Heart right ventricle (tissue), 16 donors: ENCODE measurements around the gene ZCCHC7. TPM values are rescaled to one million over a fixed set of nuclear protein-coding genes. Genes with fewer than 3 reads are reported as not detected.

ENCODE experiments used
- ATAC-seq, 8 donors: fragments of 200-7000 bp; cut with Tn5 transposase; one replicate each; pipeline ENCODE4 v1.9.1; 2020; ENCODE audit warnings: mild to moderate bottlenecking in 8 of 8, moderate library complexity in 8 of 8, moderate number of reproducible peaks in 1 of 8
- DNase-seq, 2 donors: peaks; one replicate each; pipeline ENCODE4 v3.0.0-alpha.2; 2020
- H3K27ac ChIP-seq, 10 donors: fragments of 200-600 bp; sonication (generic) in 2 of 10; one replicate each; pipeline versions ENCODE4 v1.5.0 to v1.8.0; 2020 to 2022; ENCODE audit warnings: mild to moderate bottlenecking in 3 of 10
- H3K27me3 ChIP-seq, 7 donors: fragments of 200-600 bp; one replicate each; pipeline ENCODE4 v1.8.0; 2021 to 2022; ENCODE audit warnings: mild to moderate bottlenecking in 2 of 7
- H3K36me3 ChIP-seq, 9 donors: fragments of 200-600 bp; sonication (generic) in 1 of 9; one replicate each; pipeline versions ENCODE4 v1.5.0 to v1.8.0; 2020 to 2022; ENCODE audit warnings: mild to moderate bottlenecking in 2 of 9
- H3K4me1 ChIP-seq, 9 donors: fragments of 200-600 bp; sonication (generic) in 1 of 9; one replicate each; pipeline versions ENCODE4 v1.5.0 to v1.8.0; 2020 to 2022; ENCODE audit warnings: mild to moderate bottlenecking in 4 of 9
- H3K4me3 ChIP-seq, 10 donors: fragments of 200-600 bp; sonication (generic) in 2 of 10; one replicate each; pipeline versions ENCODE4 v1.5.0 to v1.8.0; 2020 to 2022; ENCODE audit warnings: mild to moderate bottlenecking in 7 of 10, moderate library complexity in 2 of 10
- H3K9me3 ChIP-seq, 11 donors: fragments of 200-600 bp in 10 of 11; sonication (generic) in 2 of 11; one replicate each; pipeline versions ENCODE4 v1.5.0 to v1.8.0; 2013 to 2022; ENCODE audit warnings: mild to moderate bottlenecking in 2 of 11, control low read depth in 1 of 11, moderate library complexity in 1 of 11
- CTCF ChIP-seq, 9 donors: fragments of 200-600 bp; sonication (generic) in 2 of 9; IDR thresholded peaks; one replicate each; pipeline versions ENCODE4 v1.5.0 to v1.8.0; 2021 to 2022; ENCODE audit warnings: antibody characterized with exemption in 9 of 9, mild to moderate bottlenecking in 5 of 9, moderate library complexity in 1 of 9
- WGBS, 2 donors: extraction: QIAGEN DNeasy Blood & Tissue Kit; methylation state at CpG; one replicate each; pipeline ENCODE4 v1.1.7; 2013; ENCODE audit warnings: inconsistent platforms in 1 of 2; 5-methylcytosine and 5-hydroxymethylcytosine counted together
- intact Hi-C, 10 donors: fragments of 100-400 bp; cut with DNase I; formaldehyde crosslinking; loops; one replicate each; pipeline versions ENCODE4 v1.11.1 to v1.14.2; 2022
- polyA plus RNA-seq, 2 donors: library from polyadenylated mRNA; stranded (reverse); fragments of 200-250 nt; gene quantifications; one replicate each; pipeline ENCODE4 v1.2.3, GENCODE V29; 2013
- total RNA-seq, 10 donors: library from RNA; stranded (reverse); fragmentation: NEBNext Ultra II Directional in 3 of 10; extraction: Animal tissue kit (Norgen Biotek cat#: 25700) in 3 of 10; gene quantifications; one replicate each; pipeline versions ENCODE4 v1.2.1 to v1.2.4, GENCODE V29; 2021 to 2023
- donor health status: Arrhythmogenic right ventricular cardiomyopathy.
- donor health status: ischemic (EF 13 %, LVEDD 7.1; RV severe dilation, severe dysfunction).
- donor health status: healthy with polysubstance abuse.
- donor health status: DM: no; HTN: yes; CAD: no.
- donor health status: DM: no; HTN: no; CAD: no.
- donor health status: ischemic (EF 25% LVEDD 6.9; RV normal size, moderate dysfunction).
- donor health status: ischemic (EF 25% LVEDD 5.7; RV mildly dilated, moderate dysfunction).
- donor health status: healthy.
- donor health status: DM: yes; HTN: yes; CAD: no.
- donor health status: Ischemic cardiomyopathy.
- donor health status: ischemic (EF 35%, LVEDD 5.7; RV mildly dilated, moderate dysfunction).
- donor health status: nonischemic (EF 11% LVEDD 7.7; RV severe dilation, severe dysfunction).
- donor health status: DM: yes; HTN: yes; CAD: no.
- donor health status: PGD.
- donor health status: ischemic (EF 29% LVEDD 5.4; RV normal size, mild dysfunction).
- donor health status: nonischemic (EF 23%, LVEDD 6.1; RV moderate dilation, normal function).

Gene ZCCHC7
- total and polyA plus RNA-seq, 12 donors: 4.3 to 11.9 (median 8.9) TPM

GRCh38 chr9:37191403-37192089, 71.2 kb downstream of the ZCCHC7 start:
- ATAC-seq: no peak
- intact Hi-C loops: no loop called here
- 89 to 91% methylated on average over 4 of the region's 4 CpGs for WGBS, 2 donors

GRCh38 chr9:37192803-37193202, 72.4 kb downstream of the ZCCHC7 start:
- intact Hi-C loops: no loop called here
- Histone ChIP-seq H3K36me3 (peaks cover 0 to 26% (median 0%) of the 10 kb centered on the region in 9 donors), H3K27me3 (no peaks in the 10 kb centered on the region), H3K9me3 (no peaks in the 10 kb centered on the region), H3K4me1 (peaks cover 0 to 23% (median 16%) of the 10 kb centered on the region in 9 donors), H3K27ac (no peak overlapping the region), H3K4me3 (no peak overlapping the region)
- DNase-seq: no peak
- TF ChIP-seq CTCF (IDR thresholded peaks at IDR 0.05): no peak
- ATAC-seq: no peak

More at GRCh38 chr9:37191403-37192089, 71.2 kb downstream of the ZCCHC7 start:
- no peak for TF ChIP-seq CTCF (IDR thresholded peaks at IDR 0.05)
- H3K36me3 ChIP-seq: peaks cover 0 to 26% (median 0%) of the 10 kb centered on the region in 9 donors
- no peak overlapping the region for H3K4me3 ChIP-seq
- H3K4me1 ChIP-seq: peaks cover 0 to 17% (median 5%) of the 10 kb centered on the region in 9 donors
- H3K27ac ChIP-seq: no peak overlapping the region
- no peaks in the 10 kb centered on the region for H3K9me3 ChIP-seq
- H3K27me3 ChIP-seq: no peaks in the 10 kb centered on the region
- no peak for DNase-seq

GRCh38 chr9:37197158-37198038, 77.0 kb downstream of the ZCCHC7 start:
- 34 to 35% methylated on average over 4 of the region's 4 CpGs for WGBS, 2 donors
- TF ChIP-seq CTCF (IDR thresholded peaks at IDR 0.05): no peak
- DNase-seq: no peak
- Histone ChIP-seq H3K27me3 (no peaks in the 10 kb centered on the region), H3K27ac (no peak overlapping the region), H3K4me1 (peaks cover 0 to 47% (median 31%) of the 10 kb centered on the region in 9 donors), H3K36me3 (peaks cover 0 to 3% (median 0%) of the 10 kb centered on the region in 9 donors), H3K4me3 (no peak overlapping the region), H3K9me3 (no peaks in the 10 kb centered on the region)
- peak in 2 of 8 donors; percentile 21 to 42 for ATAC-seq
- intact Hi-C loops: no loop called here

- H3K4me1 ChIP-seq: peaks cover 0 to 47% (median 31%) of the 10 kb centered on the region in 9 donors
- H3K9me3 ChIP-seq: no peaks in the 10 kb centered on the region
- intact Hi-C loops: no loop called here
- DNase-seq (no peak), ATAC-seq (no peak)
- no peaks in the 10 kb centered on the region for H3K27me3 ChIP-seq
- H3K27ac ChIP-seq: no peak overlapping the region
- no peak for TF ChIP-seq CTCF (IDR thresholded peaks at IDR 0.05)
- H3K36me3 ChIP-seq: peaks cover 0 to 9% (median 0%) of the 10 kb centered on the region in 9 donors
- no peak overlapping the region for H3K4me3 ChIP-seq
- 47 to 56% methylated on average over 2 of the region's 2 CpGs for WGBS, 2 donors
These were observed 77.8 kb downstream of the ZCCHC7 start for GRCh38 chr9:37198039-37198729.
